Measurements from ENCODE around the gene LINGO3.

- TF ChIP-seq PAX5 (IDR thresholded peaks at IDR 0.05; ENCODE audit: insufficient read depth, low read length, severe bottlenecking) (no peak), POU2F2 (IDR thresholded peaks at IDR 0.05; ENCODE audit: low read depth, low read length) (no peak), POLR2AphosphoS5 (IDR thresholded peaks at IDR 0.05; ENCODE audit: low read depth, low read length) (no peak), TAF1 (IDR thresholded peaks at IDR 0.05; ENCODE audit: low read depth, low read length) (no peak)
Observed at GRCh38 chr19:2307518-2308012, 389 bp downstream of the LINGO3 start.

Data from GM12891 (cell line).